Astrocyte (in vitro differentiated cells and primary cell): ENCODE results near the gene CRLF2.

Experiments used
- CTCF ChIP-seq: IDR thresholded peaks from 2 replicates; pipeline ENCODE4 v1.5.1; 2011; ENCODE audit warnings: low read depth, mild to moderate bottlenecking, inconsistent platforms, low read length, moderate library complexity; ENCODE audit not compliant: insufficient read depth
- EZH2 ChIP-seq: IDR thresholded peaks from 2 replicates; pipeline ENCODE4 v1.6.1; 2012; ENCODE audit warnings: mild to moderate bottlenecking, low read length, inconsistent platforms; ENCODE audit not compliant: insufficient read depth

- TF ChIP-seq CTCF (no peak), EZH2 (no peak)
Measured at GRCh38 chrX:1159548-1159947, 52.9 kb downstream of the CRLF2 start.
